ENCODE data around the gene LYZL1.

Gene LYZL1

DNA sequence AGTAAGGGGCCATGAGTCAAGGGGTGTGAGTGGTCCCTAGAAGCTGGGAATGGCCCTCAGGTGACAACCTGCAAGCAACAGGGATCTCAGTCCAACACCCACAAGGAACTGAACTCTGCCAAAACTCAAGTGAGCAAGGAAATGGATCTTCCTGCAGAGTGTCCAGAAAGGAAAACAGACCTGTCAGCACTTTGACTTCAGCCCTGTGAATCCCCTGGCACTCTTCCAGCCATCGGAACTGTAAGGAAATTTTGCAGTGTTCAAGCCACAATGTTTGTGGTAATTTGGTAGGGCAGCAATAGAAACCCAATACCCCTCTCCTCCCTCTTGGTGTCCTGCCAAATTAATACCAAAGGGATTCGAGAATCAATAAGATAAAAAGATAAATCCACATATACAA is 6.9 kb downstream of the LYZL1 start:
- CTCF ChIA-PET: interaction anchor here (1.5 to 3.6 kb wide), 2 partner anchors 8 to 632 kb away, joined by 4 to 27 read pairs; no protein-coding TSS in a partner anchor
- TF ChIP-seq, protein P1, sequence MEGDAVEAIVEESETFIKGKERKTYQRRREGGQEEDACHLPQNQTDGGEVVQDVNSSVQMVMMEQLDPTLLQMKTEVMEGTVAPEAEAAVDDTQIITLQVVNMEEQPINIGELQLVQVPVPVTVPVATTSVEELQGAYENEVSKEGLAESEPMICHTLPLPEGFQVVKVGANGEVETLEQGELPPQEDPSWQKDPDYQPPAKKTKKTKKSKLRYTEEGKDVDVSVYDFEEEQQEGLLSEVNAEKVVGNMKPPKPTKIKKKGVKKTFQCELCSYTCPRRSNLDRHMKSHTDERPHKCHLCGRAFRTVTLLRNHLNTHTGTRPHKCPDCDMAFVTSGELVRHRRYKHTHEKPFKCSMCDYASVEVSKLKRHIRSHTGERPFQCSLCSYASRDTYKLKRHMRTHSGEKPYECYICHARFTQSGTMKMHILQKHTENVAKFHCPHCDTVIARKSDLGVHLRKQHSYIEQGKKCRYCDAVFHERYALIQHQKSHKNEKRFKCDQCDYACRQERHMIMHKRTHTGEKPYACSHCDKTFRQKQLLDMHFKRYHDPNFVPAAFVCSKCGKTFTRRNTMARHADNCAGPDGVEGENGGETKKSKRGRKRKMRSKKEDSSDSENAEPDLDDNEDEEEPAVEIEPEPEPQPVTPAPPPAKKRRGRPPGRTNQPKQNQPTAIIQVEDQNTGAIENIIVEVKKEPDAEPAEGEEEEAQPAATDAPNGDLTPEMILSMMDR (IDR thresholded peaks at IDR 0.05; ENCODE audit: insufficient read depth, low read length, missing control alignments): no peak
- no peak for DNase-seq (ENCODE audit: low read depth, low spot score)
- H3K4me3 ChIP-seq (ENCODE audit: low read depth, low read length): no peak overlapping the region
- POLR2A ChIA-PET: no interaction called here

DNA sequence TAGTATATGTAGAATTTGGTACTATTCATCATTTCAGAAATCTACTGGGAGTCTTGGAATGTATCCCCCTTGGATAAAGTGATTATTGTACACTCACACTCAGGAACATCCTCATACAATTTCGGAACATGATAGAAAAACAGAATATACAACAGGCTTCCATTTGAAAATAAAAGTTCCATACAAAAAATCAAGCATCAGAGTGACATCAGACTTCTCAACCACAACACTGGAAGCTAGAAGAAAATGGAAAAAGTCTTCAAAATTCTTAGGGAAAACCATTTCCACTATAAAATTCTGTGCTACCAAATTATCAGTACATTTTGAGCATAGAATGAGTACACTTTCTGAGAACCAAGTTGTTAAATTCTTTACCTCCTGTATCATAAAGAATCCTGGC is 8.8 kb downstream of the LYZL1 start:
- ChIA-PET CTCF (interaction anchor here (0.5 to 1.0 kb wide), 2 partner anchors 22 to 45 kb away, joined by 3 read pairs; no protein-coding TSS in a partner anchor), POLR2A (no interaction called here)
- TF ChIP-seq, protein P1 (IDR thresholded peaks at IDR 0.05; ENCODE audit: insufficient read depth, low read length, missing control alignments): no peak
- DNase-seq (ENCODE audit: low read depth, low spot score): no peak
- no peak overlapping the region for H3K4me3 ChIP-seq (ENCODE audit: low read depth, low read length)

DNA sequence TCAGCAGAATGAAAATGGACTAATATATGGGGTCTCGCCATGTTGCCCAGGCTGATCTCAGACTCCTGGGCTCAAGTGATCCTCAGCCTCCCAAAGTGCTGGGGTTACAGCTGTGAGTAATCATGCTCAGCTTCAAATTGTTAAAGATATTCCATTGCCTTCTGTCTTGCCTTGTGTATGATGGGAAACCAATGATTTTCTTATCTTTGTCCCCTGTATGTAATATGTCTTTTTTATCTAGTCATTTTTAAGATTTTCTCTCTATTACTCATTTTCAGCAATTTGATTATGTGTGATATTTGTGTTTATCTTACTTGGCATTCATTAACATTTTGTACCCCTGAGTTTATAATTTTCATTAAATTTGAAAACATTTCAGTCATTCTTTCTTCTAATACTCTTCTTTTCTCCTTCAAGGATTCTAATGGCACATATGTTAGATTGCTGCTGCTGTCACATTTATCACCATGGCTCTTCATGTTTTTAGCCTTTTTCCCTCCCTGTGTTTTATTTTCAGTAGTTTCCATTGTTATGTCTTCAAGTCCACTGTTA is 12.6 kb downstream of the LYZL1 start:
- no peak overlapping the region for H3K4me3 ChIP-seq (ENCODE audit: low read depth, low read length)
- ChIA-PET CTCF (interaction anchor here (1.2 to 5.6 kb wide), 4 partner anchors 42 to 673 kb away, joined by 3 to 110 read pairs (median 7); no protein-coding TSS in a partner anchor), POLR2A (no interaction called here)
- no peak for DNase-seq (ENCODE audit: low read depth, low spot score)
- TF ChIP-seq, protein P1 (IDR thresholded peaks at IDR 0.05; ENCODE audit: insufficient read depth, low read length, missing control alignments): no peak

DNA sequence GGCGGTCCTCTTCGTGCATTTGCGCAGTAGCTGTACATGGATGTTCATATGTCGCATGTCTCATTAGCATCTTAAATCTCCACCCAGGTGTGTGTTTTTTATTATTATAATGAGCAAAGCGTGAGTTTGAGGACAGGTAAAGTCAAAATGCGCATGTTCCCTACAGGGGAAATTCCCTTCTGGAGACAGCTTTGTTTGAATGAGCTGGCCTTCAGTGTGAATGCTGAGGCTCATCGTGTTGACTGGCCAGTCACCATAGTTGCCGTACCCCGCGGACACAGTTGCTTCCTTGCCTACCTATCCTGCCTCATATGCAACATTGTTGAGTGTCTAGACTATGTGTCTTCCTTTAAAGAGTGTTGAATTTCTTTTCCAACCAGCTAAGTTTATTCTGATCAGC is 13.6 kb downstream of the LYZL1 start:
- DNase-seq (ENCODE audit: low read depth, low spot score): no peak
- TF ChIP-seq, protein P1 (IDR thresholded peaks at IDR 0.05; ENCODE audit: insufficient read depth, low read length, missing control alignments): no peak
- ChIA-PET CTCF (interaction anchor here (1.1 to 5.6 kb wide), 8 partner anchors 8 to 678 kb away, joined by 3 to 110 read pairs (median 6); no protein-coding TSS in a partner anchor), POLR2A (no interaction called here)
- no peak overlapping the region for H3K4me3 ChIP-seq (ENCODE audit: low read depth, low read length)

DNA sequence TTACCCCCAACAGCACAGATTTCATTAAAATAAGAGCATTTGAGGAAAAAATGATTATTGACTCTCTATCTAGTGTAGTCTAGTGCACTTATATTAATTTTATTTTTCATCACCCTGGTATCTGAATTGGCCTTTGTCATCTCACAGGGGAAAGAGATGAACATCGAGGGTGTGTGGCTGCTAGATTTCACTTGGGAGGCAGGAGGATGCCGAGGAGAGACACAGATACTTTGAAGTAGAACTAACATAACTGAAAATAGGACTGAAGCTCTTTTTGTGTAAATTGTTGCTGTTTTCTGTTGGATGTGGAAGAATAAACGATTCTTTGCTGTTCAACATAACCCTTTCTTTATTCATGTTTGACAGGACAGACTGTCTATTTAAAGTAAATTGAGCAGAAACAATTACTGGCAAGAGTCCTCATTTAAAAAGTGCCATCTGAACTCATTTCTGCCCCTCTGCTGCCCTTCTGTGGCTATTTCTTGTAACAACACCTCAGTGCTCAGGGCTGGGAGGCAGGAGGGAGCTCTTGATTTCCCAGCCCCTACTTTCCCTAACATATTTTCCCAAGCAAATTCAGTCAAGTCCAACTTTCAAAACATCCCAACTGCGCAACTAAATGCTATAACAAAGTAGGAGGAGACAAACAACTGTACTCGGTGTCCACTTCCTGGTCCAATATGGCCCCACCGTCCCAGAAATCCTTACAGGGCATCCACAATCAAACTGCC is 15.6 kb downstream of the LYZL1 start:
- no peak for DNase-seq (ENCODE audit: low read depth, low spot score)
- ChIA-PET CTCF (interaction anchor here (0.7 to 5.6 kb wide), 67 partner anchors 10 to 714 kb away, joined by 3 to 110 read pairs (median 4); partner anchors contain the start of gene BAMBI), POLR2A (no interaction called here)
- no peak overlapping the region for H3K4me3 ChIP-seq (ENCODE audit: low read depth, low read length)
- TF ChIP-seq, protein P1 (IDR thresholded peaks at IDR 0.05; ENCODE audit: insufficient read depth, low read length, missing control alignments): peak; percentile 74

DNA sequence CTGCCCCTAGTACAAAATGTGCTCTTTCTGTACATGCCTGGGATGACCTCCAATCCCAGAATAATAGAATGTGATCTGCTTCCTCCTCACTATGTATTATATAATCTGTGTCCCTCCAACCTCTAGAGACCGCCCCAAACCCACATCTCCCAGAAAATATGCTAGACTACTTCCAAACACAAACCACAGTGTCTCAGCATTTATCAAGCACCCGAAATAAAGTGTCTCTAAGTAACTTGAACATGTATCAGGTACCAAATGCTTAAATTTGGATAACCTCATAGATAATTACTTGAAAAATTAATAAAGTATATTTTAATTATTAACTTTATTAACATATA is 16.1 kb downstream of the LYZL1 start:
- TF ChIP-seq, protein P1 (IDR thresholded peaks at IDR 0.05; ENCODE audit: insufficient read depth, low read length, missing control alignments): no peak
- CTCF ChIA-PET: interaction anchor here (0.7 to 5.6 kb wide), 56 partner anchors 9 to 714 kb away, joined by 3 to 110 read pairs (median 4); partner anchors contain the start of gene BAMBI
- H3K4me3 ChIP-seq (ENCODE audit: low read depth, low read length): no peak overlapping the region
- no peak for DNase-seq (ENCODE audit: low read depth, low spot score)
- POLR2A ChIA-PET: no interaction called here

Measured in AG04449 (cell line).